Midbrain (tissue), 1 donor: ENCODE data around the gene CARTPT.

Source experiments
- DNase-seq: peaks from one replicate; lab custom pipeline; 2025; lab: John Stamatoyannopoulos, UW

The CARTPT gene

DNA sequence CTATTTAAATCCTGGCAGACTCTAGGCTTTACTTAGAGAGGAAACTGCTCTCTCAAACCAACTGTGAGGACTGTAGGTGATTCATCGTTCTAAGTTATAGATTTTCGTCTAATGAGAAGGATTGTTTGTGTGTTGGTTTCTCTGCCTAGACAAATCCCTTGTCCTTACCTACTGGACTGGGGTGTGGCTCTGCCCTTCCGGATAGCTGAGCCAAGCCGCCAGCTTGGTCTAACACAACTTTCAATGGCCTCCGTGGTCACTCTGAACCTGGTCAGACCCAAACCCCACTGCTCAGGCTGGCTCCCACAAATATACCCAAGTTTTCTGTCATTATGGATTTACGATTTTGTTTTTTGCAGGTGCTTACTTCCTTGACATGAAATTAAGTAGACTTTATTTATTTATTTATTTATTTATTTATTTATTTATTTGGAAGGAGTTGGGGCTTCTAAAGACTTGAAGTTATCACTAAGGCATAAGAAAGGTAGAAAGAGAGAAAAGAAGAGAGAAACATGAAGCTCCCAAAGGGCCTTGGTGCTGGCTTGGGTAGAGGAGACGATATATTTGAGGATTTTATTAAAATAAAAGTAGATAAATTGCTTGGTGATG is 19.0 kb downstream of the CARTPT start:
- no peak for DNase-seq

DNA sequence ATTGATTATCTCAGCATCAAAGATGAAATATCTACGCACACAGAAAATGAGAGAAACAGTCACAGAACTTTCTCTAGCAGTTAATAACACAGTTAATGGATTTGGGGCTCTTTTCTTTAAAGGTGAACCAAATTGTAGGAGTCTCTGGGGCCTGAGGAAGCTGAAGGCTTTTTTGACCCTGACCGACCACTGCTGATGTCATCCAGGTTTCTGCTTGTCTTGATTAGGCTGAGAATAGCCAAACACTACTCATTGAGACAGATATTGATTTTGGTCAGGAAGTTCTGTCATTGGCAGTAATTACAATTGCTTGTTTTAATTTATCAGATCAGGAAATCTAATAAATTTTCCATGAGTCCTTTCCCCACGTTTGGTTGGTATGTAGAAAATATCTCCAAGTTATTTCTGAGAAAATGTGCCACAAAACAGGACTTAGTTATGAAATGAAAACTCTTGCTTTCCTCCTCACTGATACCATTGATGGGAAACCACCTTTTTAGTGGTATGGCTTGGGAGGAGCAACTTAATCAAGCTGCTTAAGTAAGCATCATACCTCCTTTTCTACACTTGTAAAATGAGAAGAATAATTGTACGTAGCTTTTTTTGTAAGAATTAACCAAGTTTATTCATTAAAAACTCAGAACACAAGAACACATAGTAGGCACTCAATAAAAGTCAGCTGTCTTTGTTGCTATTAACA is 19.7 kb downstream of the CARTPT start:
- no peak for DNase-seq

DNA sequence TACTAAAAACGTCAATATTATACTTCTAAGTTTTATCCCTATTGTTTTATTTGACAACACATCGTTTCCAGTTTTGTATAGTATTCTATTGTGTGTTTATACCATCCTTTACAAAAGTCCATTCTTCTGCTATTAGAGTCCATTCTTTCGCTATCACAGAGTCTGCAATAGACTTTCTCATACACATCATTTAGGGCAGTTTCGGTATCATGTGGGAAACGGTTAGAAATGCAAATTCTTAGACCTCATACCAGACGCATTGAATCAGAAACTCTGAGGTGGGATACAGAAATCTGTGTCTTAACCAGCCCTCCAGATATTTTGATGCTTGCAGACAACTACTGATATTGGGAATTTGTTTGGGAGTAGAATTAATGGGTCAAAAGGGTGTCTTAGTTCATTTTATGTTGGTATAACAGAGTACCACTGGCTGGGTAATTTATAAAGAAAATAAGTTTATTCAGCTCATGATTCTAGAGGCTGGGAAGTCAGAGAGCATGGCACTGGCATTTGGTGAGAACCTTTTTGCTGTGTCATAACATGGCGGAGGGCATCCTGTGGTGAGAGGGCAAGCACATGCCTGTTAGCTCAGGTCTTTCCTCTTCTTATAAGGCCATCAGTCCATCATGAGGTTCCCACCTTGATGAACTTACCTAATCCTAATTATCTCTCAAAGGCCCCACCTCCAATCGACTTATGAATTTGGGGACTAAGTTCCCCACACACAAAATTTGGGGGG is 21.1 kb downstream of the CARTPT start:
- DNase-seq: no peak

DNA sequence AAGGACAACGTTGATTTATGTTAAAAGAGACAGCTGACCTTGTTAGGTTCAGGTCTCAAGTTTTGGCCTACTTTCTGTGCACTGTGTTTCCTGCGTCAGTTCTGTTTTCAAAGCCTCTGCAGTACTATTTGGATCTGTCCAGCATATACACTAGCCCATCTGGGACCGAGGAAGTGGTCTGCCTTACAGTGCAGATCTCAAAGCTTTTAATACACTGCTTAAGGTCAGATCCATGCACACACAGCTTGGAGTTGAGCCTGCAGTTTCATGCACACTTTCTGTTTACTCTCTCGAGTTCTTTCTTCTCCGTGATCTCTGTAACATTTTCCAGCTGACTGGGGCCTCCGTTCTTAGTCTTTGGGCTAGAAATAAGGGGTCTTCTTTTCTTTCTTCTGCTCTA is 24.1 kb downstream of the CARTPT start:
- peak; percentile 2 for DNase-seq

DNA sequence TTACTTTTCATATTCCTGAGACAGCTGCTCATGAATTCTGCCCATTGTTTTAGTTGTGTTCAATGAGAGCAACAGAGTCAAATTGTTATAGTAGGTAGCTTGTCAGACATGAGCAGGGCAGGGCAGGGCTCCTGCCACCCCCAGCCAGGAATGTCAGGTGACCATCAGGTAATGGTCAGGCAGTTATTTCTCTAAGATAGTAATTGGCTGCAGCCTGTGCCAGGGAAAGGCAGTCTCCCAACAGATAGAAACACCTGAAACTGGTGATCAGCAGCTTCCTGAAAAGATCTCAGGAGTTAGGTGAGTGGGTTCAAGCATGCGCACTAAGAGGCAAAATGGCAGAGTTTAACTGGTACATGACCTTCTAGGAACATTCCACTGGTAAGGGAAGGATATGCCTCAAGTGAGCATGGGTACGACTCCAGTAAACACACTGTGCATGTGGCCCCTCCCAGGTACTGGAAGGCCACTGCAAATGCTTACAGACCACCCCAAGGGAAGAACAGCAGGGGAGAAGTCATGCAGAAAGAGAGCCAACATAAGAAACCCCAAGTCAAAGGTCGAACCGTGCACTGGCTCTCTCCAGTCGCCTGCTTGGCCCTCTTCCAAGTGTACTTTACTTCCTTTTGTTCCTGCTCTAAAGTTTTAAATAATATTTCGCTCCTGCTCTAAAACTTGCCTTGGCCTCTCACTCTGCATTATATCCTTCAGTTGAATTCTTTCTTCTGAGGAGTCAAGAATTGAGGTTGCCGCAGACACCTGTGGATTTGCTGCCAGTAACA is 25.1 kb downstream of the CARTPT start:
- no peak for DNase-seq

DNA sequence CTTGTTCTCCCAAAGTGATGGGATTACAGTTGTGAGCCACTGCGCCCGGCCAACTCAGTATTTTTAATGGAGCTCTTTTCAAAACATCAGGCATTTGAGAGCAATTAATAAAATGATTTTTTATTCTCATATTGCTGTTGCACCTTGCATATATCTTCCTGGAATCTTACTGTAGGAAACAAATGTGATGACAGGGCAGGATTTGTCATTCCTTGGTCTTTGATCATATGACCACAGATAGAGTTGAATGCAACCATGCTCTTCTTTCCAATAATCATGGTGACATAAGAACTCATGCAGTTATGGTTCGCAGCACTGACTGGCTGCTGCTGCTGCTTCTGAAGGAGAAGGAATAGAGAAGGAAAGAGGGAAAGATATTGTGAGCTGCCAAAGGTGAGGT is 28.1 kb downstream of the CARTPT start:
- no peak for DNase-seq

DNA sequence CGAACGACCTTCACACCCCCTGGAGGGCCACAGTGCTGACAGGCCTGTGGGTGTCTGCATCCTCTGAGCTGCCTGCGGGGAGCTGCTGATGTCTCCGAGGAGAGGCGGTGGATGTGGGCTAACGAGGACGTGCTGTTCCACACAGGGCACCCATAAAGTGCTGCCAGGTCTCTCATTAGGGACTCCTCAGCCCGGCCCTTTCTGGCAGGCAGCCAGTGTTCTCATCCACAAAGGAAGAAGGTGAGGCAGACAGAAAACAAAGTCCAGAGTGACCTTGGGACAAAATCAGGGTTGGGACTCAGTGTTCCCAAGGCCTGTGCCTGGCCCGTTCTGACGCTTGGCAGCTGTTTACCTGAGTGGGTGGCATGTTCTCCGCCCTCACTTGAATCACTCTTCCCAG is 29.3 kb downstream of the CARTPT start:
- DNase-seq: no peak

DNA sequence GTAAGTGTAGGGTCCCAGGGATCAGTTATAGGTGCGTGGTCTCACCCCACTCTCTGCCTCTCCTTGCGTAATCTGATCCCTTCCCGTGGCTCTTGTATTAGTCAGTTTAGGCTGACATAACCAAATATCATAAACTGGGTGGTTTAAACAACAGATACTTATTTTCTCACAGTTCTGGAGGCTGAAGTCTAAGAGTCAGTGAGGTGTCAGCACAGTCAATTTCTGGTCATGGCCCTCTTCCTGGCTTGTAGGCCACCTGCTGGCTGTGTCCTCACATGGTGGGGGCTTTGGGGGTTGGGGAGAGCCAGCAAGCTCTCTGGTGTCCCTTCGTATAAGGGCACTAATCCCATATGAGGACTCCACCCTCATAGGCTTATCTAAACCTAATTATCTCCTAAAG is 32.3 kb downstream of the CARTPT start:
- DNase-seq: no peak

DNA sequence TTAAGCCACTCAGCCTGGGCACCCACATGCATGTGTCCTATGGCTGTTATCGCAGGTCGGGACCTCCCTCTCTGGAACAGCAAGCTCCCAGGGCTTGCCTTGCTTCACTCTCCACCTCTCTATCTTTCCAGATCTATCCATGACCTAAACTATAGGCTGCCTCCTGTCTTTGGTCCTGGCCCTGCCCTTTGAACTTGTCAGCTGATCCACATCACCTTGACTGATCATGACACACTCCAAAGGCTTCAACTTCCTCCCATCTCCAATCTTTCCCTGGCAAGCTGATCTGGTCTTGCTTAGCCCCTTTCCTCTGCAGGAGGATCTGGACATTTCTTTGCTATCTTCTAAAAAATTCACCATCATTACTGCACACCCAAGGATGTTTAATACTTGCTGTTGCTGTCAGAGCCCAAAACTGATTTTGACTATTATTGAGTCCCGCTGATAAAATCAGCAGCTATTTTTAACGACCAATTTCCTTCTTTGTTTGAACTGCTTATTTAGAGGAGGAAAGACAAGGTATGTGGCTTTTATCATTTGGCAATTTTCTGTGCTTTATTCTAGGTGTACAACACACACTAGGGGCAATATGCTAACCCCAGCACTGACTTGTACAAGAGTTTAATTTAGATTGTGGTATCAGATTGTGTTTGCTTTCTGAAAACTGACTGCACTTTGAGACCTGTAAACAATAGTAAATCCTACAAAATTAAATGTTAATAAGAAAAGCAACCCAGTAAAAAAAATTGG is 33.5 kb downstream of the CARTPT start:
- no peak for DNase-seq

DNA sequence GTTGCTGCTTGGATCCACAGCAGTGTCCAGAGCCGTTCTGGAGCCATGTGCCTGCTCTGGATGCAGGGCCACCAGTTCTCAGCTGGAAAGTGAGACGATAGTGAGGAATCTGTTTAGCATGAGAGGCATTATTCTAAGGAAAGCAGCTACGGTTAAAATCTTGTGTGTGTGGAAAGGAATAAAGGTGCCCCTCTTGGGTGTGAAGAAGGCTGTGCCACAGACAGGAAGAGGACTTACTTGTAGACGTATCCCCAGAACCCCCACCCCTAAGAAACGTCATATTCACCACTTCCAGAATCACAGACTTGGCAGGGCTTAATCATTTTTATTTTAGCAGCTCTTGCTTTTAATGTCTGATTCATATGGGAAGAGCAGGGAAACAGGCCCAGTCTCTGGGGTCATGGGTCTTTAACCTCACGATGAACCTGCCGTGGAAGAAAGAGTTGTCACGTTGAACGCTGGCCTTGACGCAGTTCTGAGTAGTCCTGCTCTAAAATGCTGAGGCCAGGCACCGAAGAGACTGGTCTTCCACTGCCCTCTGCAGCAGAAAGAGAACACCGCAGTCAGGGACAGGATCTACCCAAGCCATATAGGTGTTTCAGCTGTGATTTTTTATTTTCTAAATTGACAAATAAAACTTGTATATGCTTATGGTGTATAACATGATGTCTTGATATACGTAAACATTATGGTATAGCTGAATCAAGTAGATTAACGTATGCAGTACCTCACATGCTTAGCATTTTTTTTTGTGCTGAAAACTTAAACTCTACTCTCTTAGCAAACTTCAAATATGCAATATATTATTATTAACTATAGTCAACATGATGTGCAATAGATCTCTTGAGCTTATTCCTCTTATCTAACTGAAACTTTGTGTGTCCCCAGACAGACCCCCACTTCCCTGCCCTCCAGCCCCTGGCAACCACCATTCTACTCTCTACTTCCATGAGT is 38.8 kb downstream of the CARTPT start:
- peak; percentile 61 for DNase-seq

DNA sequence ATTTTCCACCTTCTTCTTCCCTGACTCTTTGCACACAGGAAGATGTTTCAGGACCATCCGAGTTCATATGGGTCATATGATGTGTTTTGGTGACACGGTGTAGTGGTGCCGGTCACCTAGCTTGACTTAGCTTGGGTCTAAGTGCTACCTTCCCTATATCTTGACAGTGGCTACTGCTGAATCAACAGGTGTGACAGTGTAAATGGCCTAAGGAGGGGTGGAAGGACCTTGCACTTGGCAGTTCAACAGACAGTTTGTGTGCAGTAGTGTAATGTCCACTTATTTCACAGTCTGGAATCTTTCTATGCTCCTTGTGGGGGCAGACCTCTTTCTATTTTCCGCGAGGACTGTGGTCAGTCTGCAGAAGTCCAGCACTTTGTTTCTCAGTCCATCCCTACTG is 43.8 kb downstream of the CARTPT start:
- DNase-seq: no peak

DNA sequence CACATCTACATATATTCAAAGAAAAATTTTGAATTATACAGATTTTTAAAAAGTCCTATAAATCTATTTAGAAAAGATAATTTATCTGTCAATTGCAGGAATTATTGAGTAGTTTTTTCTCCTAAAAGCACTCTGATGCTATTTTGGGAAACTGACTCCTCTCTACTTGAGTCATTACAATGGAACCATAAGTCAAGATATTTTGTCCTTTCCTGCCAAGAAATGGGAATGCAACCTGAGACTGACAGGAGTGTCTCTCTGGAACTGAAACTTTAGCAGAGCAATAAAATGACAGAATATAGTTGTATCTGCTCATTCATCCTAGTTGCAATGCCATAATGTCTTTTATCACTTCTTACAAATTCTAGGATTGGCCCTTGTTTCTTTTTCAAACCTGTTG is 48.6 kb downstream of the CARTPT start:
- no peak for DNase-seq

DNA sequence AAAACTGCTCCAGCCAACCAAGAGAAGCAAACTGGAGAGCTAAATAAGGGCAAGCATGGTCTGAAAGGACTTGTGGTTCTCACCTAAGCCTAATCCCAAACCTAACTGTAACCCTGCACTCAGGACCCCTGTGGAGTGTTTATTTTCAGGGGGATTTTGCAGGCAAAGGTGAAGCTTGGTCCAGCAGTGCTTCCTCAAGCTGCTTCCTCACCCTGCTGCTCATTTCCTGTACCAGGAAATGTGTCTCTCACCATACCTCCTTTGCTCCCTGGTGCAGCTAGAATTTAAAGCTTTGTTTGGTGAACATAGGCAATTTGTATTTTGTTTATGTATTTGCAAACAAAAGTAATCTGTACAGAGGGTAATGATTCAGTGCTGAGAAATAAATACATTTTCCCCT is 50.2 kb downstream of the CARTPT start:
- no peak for DNase-seq

DNA sequence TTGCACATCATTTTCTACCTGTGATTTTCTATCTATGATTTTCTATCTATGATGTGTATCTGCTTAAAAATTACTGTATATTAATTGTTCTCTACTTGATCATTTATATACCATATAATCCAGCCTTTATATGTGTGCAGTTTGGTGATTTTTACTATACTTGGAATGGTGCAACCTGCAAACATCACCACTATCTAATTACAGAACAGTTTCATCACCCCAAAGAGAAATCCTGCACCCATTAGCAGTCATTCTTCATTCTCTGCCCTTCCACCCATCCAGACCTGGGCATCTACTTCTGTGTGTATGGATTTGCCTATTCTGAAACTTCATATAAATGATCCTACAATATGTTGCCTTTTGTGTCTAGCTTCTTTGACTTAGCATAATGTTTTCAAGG is 51.3 kb downstream of the CARTPT start:
- DNase-seq: no peak
